ENCODE results near the gene KLHL40. TPM values are rescaled to one million over a fixed set of nuclear protein-coding genes. Genes with fewer than 3 reads are reported as not detected.

The KLHL40 gene
- total and polyA plus RNA-seq, 4 donors, result 0.05 TPM; not detected in 3

- DNase-seq (no peak), ATAC-seq (ENCODE audit: insufficient read depth, low FRiP score) (no peak)
- Histone ChIP-seq H3K9me3 (ENCODE audit: control insufficient read depth in 4 of 4, insufficient read depth in 3 of 4, low read length in 3 of 4) (no peaks in the 10 kb centered on the region), H3K9ac (ENCODE audit: insufficient read depth in 1 of 2, low read length in 2 of 2) (no peak overlapping the region), H3K27ac (ENCODE audit: low read depth in 1 of 2, low read length in 1 of 2) (no peak overlapping the region), H3K4me3 (no peak overlapping the region), H3K4me1 (ENCODE audit: control insufficient read depth in 5 of 5, insufficient read depth in 5 of 5, low read length in 5 of 5) (peaks cover 0 to 11% (median 9%) of the 10 kb centered on the region in 5 donors), H3K27me3 (ENCODE audit: control insufficient read depth in 3 of 3, insufficient read depth in 3 of 3, low read length in 2 of 3) (no peaks in the 10 kb centered on the region), H3K36me3 (ENCODE audit: control insufficient read depth in 4 of 4, insufficient read depth in 4 of 4, low read length in 4 of 4) (peaks cover 21 to 39% (median 29%) of the 10 kb centered on the region in 4 donors)
- WGBS, 2 donors, result 85 to 92% methylated on average over 5 of the region's 5 CpGs
- no peak for TF ChIP-seq CTCF (IDR thresholded peaks at IDR 0.05; ENCODE audit: control extremely low read depth, extremely low read depth)
These were observed 37.4 kb upstream of the KLHL40 start for GRCh38 chr3:42647821-42648459.

DNA sequence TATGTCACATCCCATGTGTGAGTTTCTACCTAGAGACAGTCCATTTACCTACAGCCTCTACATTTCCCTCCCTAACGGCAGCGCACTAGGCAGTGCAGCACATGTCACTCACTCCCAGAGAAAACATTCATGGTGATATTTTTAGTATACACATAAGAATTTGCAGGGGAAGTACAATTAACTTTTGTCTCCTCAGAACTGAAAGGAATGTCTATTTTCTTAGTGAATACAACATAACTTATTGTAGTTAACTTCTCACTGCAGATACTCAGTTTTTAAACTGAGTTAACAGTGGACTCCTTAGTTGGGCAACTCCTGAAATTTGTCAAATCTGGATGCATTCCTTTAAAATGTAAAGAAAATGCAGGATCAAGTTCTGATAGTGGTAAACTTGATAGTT is 36.3 kb upstream of the KLHL40 start:
- ATAC-seq (ENCODE audit: insufficient read depth, low FRiP score) (no peak), DNase-seq (no peak)
- Histone ChIP-seq H3K36me3 (ENCODE audit: control insufficient read depth in 4 of 4, insufficient read depth in 4 of 4, low read length in 4 of 4) (peaks cover 15 to 30% (median 20%) of the 10 kb centered on the region in 4 donors), H3K4me1 (ENCODE audit: control insufficient read depth in 5 of 5, insufficient read depth in 5 of 5, low read length in 5 of 5) (peaks cover 0 to 21% (median 18%) of the 10 kb centered on the region in 5 donors), H3K27ac (ENCODE audit: low read depth in 1 of 2, low read length in 1 of 2) (no peak overlapping the region), H3K27me3 (ENCODE audit: control insufficient read depth in 3 of 3, insufficient read depth in 3 of 3, low read length in 2 of 3) (no peaks in the 10 kb centered on the region), H3K9me3 (ENCODE audit: control insufficient read depth in 4 of 4, insufficient read depth in 3 of 4, low read length in 3 of 4) (no peaks in the 10 kb centered on the region), H3K9ac (ENCODE audit: insufficient read depth in 1 of 2, low read length in 2 of 2) (no peak overlapping the region), H3K4me3 (no peak overlapping the region)
- WGBS, 2 donors, result 85 to 87% methylated on average over 2 of the region's 2 CpGs
- TF ChIP-seq CTCF (IDR thresholded peaks at IDR 0.05; ENCODE audit: control extremely low read depth, extremely low read depth), result no peak

DNA sequence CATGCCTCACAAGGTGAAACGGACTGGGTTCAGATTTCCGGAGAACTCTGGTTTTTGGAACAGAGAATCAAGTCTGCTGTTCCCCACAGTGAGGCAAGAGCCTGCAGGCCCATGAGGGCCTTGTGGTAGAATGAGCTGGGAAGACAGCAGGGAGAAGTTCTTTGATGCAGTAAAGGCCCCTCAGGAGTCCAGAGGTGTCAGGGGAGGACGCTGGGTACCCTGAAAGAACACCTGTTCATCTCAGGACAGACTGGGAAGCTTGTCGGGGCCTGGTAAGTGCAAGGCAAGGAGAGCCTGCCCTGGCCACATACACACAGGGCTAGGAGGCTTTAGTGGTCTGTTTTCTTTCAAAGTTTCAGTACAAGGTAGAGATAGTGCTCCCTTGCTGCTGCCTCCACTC is 35.6 kb upstream of the KLHL40 start:
- WGBS, 2 donors, result 71 to 83% methylated on average over 4 of the region's 4 CpGs
- no peak for DNase-seq

More for the DNA sequence above, 35.6 kb upstream of the KLHL40 start:
- no peaks in the 10 kb centered on the region for H3K9me3 ChIP-seq (ENCODE audit: control insufficient read depth in 4 of 4, insufficient read depth in 3 of 4, low read length in 3 of 4)
- H3K27me3 ChIP-seq (ENCODE audit: control insufficient read depth in 3 of 3, insufficient read depth in 3 of 3, low read length in 2 of 3), result no peaks in the 10 kb centered on the region
- no peak overlapping the region for H3K4me3 ChIP-seq
- no peak overlapping the region for H3K27ac ChIP-seq (ENCODE audit: low read depth in 1 of 2, low read length in 1 of 2)
- H3K9ac ChIP-seq (ENCODE audit: insufficient read depth in 1 of 2, low read length in 2 of 2), result no peak overlapping the region
- H3K36me3 ChIP-seq (ENCODE audit: control insufficient read depth in 4 of 4, insufficient read depth in 4 of 4, low read length in 4 of 4), result peaks cover 11 to 23% (median 16%) of the 10 kb centered on the region in 4 donors
- H3K4me1 ChIP-seq (ENCODE audit: control insufficient read depth in 5 of 5, insufficient read depth in 5 of 5, low read length in 5 of 5), result peaks cover 0 to 23% (median 18%) of the 10 kb centered on the region in 5 donors
- TF ChIP-seq CTCF (IDR thresholded peaks at IDR 0.05; ENCODE audit: control extremely low read depth, extremely low read depth), result no peak
- no peak for ATAC-seq (ENCODE audit: insufficient read depth, low FRiP score)
